K562 (cell line): ENCODE results near the gene DLGAP1. TPM values are rescaled to one million over a fixed set of nuclear protein-coding genes. Genes with fewer than 3 reads are reported as not detected.
A peak's percentile ranks its signal among the peaks of the same experiment; 100 is the strongest.

Experiments
- ARID2 ChIP-seq: fragments of 450-650 bp; IDR thresholded peaks from 2 replicates; pipeline ENCODE4 v1.6.1; 2017; ENCODE audit warnings: antibody characterized with exemption, mild to moderate bottlenecking
- CREM ChIP-seq: IDR thresholded peaks from 2 replicates; pipeline ENCODE4 v1.6.1; 2014; ENCODE audit warnings: antibody characterized with exemption, low read depth
- ELF1 ChIP-seq: fragments of 200-800 bp; sonication (Bioruptor generic); IDR thresholded peaks from 2 replicates; pipeline ENCODE4 v1.6.1; 2016; ENCODE audit warnings: missing genetic modification characterization, missing compliant biosample characterization
- ELF4 ChIP-seq: fragments of 450-650 bp; formaldehyde crosslinking; IDR thresholded peaks from 2 replicates; pipeline ENCODE4 v1.4.0; 2022; ENCODE audit warnings: missing genetic modification characterization
- ESRRB ChIP-seq: fragments of 250-450 bp; sonication (Bioruptor Pico); IDR thresholded peaks from 2 replicates; pipeline ENCODE4 v1.5.0; 2020; ENCODE audit warnings: mild to moderate bottlenecking, moderate library complexity, borderline replicate concordance
- IRF9 ChIP-seq: fragments of 450-650 bp; IDR thresholded peaks from 2 replicates; pipeline ENCODE4 v1.6.1; 2016; ENCODE audit warnings: missing biosample characterization, missing genetic modification characterization
- PTRF ChIP-seq: fragments of 450-650 bp; IDR thresholded peaks from 2 replicates; pipeline ENCODE4 v1.6.1; 2016; ENCODE audit warnings: mild to moderate bottlenecking, missing genetic modification characterization, missing compliant biosample characterization
- SETDB1 ChIP-seq: IDR thresholded peaks from one replicate; pipeline ENCODE4 v1.6.1; 2012; ENCODE audit warnings: low read length, control low read depth, inconsistent platforms
- SFPQ ChIP-seq: fragments of 200-400 bp; formaldehyde crosslinking; IDR thresholded peaks from 2 replicates; pipeline ENCODE4 v1.6.1; 2017; ENCODE audit warnings: mild to moderate bottlenecking, low read depth, low read length, moderate library complexity
- TEAD2 ChIP-seq: fragments of 450-650 bp; IDR thresholded peaks from 2 replicates; pipeline ENCODE4 v1.6.1; 2016; ENCODE audit warnings: missing genetic modification characterization, control low read depth, missing compliant biosample characterization
- TRIM24 ChIP-seq, 2 experiments: fragments of 450-650 bp; IDR thresholded peaks; 2 replicates each; pipeline ENCODE4 v1.6.1; 2016
- USF2 ChIP-seq: sonication (generic); formaldehyde crosslinking; IDR thresholded peaks from 2 replicates; pipeline ENCODE4 v1.5.0; 2020; ENCODE audit warnings: missing genetic modification reagents
- ZBTB1 ChIP-seq: sonication (generic); formaldehyde crosslinking; IDR thresholded peaks from 2 replicates; pipeline ENCODE4 v1.8.1; 2023; ENCODE audit warnings: missing genetic modification reagents, low read depth, mild to moderate bottlenecking, borderline replicate concordance
- ZBTB7A ChIP-seq: IDR thresholded peaks from 2 replicates; pipeline ENCODE4 v1.6.1; 2011; ENCODE audit warnings: low read depth, mild to moderate bottlenecking, low read length, moderate library complexity, borderline replicate concordance; ENCODE audit not compliant: control insufficient read depth
- ZC3H4 ChIP-seq: sonication (generic); formaldehyde crosslinking; IDR thresholded peaks from 2 replicates; pipeline ENCODE4 v1.9.0; 2021; ENCODE audit warnings: missing genetic modification reagents, borderline replicate concordance
- ZSCAN29 ChIP-seq: fragments of 450-650 bp; IDR thresholded peaks from 2 replicates; pipeline ENCODE4 v1.6.1; 2017
- polyA plus RNA-seq, 8 experiments: library from polyadenylated mRNA; depleted of rRNA in 4 of 8; stranded (reverse) in 5 of 8; unstranded in 3 of 8; fragments of >200 nt; fragmentation: Nextera tagmentation in 2 of 8; fragmentation: Illumina TruSeq in 1 of 8; extraction: Ambion mirVana in 2 of 8; extraction: Trizol in 1 of 8; gene quantifications; 2 replicates each; pipeline versions ENCODE4 v1.2.1 to v1.2.3, GENCODE V29; 2011 to 2014; ENCODE audit warnings: inconsistent platforms in 1 of 8, missing spikeins in 1 of 8
- total RNA-seq, 7 experiments: library from RNA; depleted of rRNA in 6 of 7; stranded (reverse); fragments of >200 nt in 6 of 7; fragmentation: Illumina TruSeq in 2 of 7; extraction: Trizol in 2 of 7; gene quantifications; 2 replicates each; pipeline versions ENCODE4 v1.2.1 to v1.2.3, GENCODE V29; 2011 to 2021; ENCODE audit warnings: low replicate concordance in 1 of 7
- TF ChIP-seq, protein P1 (sequence below), 2 experiments: IDR thresholded peaks; 2 replicates each; pipeline ENCODE4 v1.6.1; 2011; ENCODE audit warnings: borderline replicate concordance in 1 of 2, control low read depth in 1 of 2, low read depth in 1 of 2, low read length in 1 of 2, mild to moderate bottlenecking in 1 of 2, mixed read lengths in 1 of 2, moderate library complexity in 1 of 2; ENCODE audit not compliant: insufficient read depth in 1 of 2, insufficient read length in 1 of 2, poor library complexity in 1 of 2, severe bottlenecking in 1 of 2; ENCODE audit errors: extremely low read depth in 1 of 2

DLGAP1 gene
- total and polyA plus RNA-seq, 9 of the 15 experiments (the other 6 are each of a cell fraction or from before 2014, with no cell fraction given), result 0.04 to 0.22 (median 0.08) TPM

DNA sequence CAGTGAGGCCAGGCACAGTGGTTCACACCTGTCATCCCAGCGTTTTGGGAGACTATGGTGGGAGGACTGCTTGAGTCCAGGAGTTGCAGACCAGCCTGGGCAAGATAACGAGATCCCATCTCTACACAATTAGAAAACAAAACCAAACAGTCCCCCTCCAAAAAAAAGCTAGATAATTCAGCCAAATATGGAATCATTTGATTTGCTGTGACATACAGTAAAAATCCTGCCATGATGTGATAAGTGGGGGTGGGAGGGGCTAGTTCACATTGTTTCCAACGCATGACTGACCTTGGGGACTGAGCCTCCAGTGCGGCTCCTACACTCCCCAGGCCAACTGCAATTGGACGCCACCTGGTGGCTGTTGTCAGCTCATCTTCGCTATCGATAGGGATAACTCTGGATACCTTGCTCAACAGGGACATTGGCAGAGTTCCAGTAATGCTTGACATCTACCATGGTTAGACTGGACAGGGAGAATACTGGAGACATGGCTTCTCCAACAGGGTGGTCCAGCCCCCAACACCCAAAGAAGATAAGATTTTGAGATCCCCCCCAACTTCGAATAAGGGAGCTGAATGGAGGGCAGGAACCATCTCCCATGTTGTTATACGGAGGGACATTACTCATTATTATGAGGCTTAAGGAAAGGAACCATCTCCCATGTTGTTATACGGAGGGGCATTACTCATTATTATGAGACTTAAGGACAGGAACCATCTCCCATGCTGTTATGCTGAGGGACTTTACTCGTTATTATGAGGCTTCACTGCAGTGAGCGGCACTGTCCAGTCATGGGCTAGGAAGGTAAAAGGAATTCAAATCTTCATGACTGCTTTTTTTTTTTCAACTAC is 869.2 kb downstream of the DLGAP1 start (continued):
- TF ChIP-seq SFPQ, result no peak
- no peak for TF ChIP-seq USF2 (CRISPR knock-in tag)
- peak; percentile 21 to 69; a peak in 3 of 4 replicates for TF ChIP-seq TRIM24 (IDR thresholded peaks at IDR 0.05)
- no peak for TF ChIP-seq IRF9 (tag)
- TF ChIP-seq CREM, result peak; percentile 74
- no peak for TF ChIP-seq ELF1
- no peak for TF ChIP-seq ZSCAN29
- no peak for TF ChIP-seq ZC3H4 (CRISPR knock-in tag)
- TF ChIP-seq ZBTB7A, result no peak
- TF ChIP-seq SETDB1, result peak; percentile 61
- no peak for TF ChIP-seq TEAD2 (tag)
- TF ChIP-seq ESRRB, result no peak
- peak; percentile 49; the same call in 1 of the 2 replicates for TF ChIP-seq ARID2
- TF ChIP-seq PTRF (tag), result no peak
- TF ChIP-seq, protein P1, sequence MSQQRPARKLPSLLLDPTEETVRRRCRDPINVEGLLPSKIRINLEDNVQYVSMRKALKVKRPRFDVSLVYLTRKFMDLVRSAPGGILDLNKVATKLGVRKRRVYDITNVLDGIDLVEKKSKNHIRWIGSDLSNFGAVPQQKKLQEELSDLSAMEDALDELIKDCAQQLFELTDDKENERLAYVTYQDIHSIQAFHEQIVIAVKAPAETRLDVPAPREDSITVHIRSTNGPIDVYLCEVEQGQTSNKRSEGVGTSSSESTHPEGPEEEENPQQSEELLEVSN (IDR thresholded peaks at IDR 0.05; ENCODE audit: borderline replicate concordance in 1 of 2, extremely low read depth in 1 of 2, insufficient read depth in 1 of 2, insufficient read length in 1 of 2, low read depth in 1 of 2, low read length in 1 of 2, poor library complexity in 1 of 2, severe bottlenecking in 1 of 2), result peak in 1 of 2 experiments; percentile 8
- peak; percentile 43; the same call in 1 of the 2 replicates for TF ChIP-seq ELF4 (CRISPR knock-in tag)
- no peak for TF ChIP-seq ZBTB1 (CRISPR knock-in tag)
